GM18499 (cell line): Measurements from ENCODE around the gene GTF2F2.
"Not testable (repeated sequence)": the region's sequence is repeated elsewhere in the genome, so short reads cannot be mapped to it uniquely, and the experiment has no call there.

Experiments used
- ATAC-seq: cut with Tn5 transposase; IDR thresholded peaks from one replicate; pipeline ENCODE4 v1.9.1; 2021; ENCODE audit warnings: moderate number of reproducible peaks; ENCODE audit not compliant: insufficient read depth, unreplicated experiment

The GTF2F2 gene

GRCh38 chr13:45297456-45298205 lies 177.3 kb downstream of the GTF2F2 start:
- ATAC-seq: no peak

- ATAC-seq: no peak
These were observed 177.8 kb downstream of the GTF2F2 start for GRCh38 chr13:45298206-45298505.

- ATAC-seq: not testable (repeated sequence)
These were observed 178.2 kb downstream of the GTF2F2 start for GRCh38 chr13:45298550-45298949.

- ATAC-seq: no peak
These were observed 178.9 kb downstream of the GTF2F2 start for GRCh38 chr13:45299194-45299593.

DNA sequence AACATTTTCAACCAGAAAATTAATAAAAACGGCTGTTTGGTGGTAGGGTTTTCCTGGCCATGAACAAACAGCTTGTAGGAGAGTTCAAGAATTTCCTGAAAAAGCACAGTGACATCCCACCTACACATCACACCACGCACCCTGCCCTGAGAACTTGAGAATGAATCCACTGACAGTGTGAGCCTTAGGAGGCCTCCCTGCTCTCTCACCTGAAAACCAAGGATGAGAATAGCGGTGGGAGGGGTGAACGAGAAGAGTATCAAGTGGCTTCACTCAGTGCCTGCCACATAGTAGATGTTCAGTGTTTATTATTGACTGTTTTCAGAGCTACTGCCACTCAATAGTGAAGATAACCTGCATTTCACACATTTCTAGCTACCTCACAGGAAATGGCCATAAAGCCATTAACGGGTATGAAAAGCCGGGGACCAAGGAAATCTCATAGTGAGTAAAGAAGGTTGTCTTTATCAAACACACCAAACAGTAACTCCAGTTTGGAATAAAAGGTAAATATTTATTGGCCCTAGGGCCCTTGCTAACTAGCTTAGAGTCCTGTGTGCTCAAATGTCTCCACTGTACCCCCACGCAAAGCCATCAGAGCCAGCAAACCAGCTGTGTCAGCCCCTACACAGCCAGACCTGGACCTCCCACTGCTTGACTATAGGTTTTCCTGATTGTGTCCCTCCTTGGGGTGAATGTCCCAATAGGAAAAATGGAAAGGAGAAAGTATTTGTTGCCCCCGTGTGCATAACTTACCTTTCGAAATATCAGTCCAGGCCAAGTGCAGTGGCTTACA lies 180.1 kb downstream of the GTF2F2 start:
- no peak for ATAC-seq

- no peak for ATAC-seq
These were observed 181.0 kb downstream of the GTF2F2 start for GRCh38 chr13:45301263-45301662.

- no peak for ATAC-seq
These were observed 182.2 kb downstream of the GTF2F2 start for GRCh38 chr13:45302507-45302906.

DNA sequence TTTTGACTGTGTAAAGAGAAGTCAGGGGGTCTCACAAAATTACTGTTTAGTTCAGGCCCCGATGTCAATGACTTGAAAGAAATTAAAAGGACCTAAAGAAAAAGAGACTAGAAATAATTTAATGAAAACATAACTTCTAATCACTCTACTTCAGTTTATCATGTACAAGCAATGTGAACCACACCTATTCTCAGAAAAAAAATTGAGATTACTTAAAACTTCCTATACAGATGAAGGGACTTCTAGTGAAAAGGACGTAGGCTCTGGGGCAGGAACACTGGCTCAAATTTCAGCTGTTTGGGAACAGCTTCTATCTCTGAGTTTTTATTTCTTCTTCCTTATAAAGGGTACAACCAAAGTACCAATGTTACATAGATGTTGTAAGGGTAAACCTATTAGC lies 182.7 kb downstream of the GTF2F2 start:
- no peak for ATAC-seq

DNA sequence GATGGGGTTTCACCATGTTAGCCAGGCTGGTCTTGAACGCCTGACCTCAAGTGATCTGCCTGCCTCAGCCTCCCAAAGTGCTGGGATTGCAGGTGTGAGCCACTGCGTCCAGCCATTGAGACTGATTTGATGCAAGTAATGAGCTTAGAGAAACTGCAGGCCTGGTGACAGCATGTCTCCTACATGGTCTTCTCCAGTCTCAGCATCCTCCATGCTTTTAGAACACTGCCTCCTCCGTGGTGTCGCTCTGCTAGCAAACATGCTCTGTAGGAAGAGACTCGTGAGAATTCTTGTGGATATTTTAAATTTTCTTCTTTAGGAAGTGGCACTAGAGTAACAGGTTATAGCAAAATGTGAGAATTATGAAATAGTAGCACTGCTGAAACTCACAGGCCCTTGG lies 183.6 kb downstream of the GTF2F2 start:
- no peak for ATAC-seq

- no peak for ATAC-seq
These were observed 184.8 kb downstream of the GTF2F2 start for GRCh38 chr13:45305079-45305478.

- no peak for ATAC-seq
These were observed 186.7 kb downstream of the GTF2F2 start for GRCh38 chr13:45306966-45307365.

GRCh38 chr13:45310341-45311131 lies 190.2 kb downstream of the GTF2F2 start:
- ATAC-seq: no peak

DNA sequence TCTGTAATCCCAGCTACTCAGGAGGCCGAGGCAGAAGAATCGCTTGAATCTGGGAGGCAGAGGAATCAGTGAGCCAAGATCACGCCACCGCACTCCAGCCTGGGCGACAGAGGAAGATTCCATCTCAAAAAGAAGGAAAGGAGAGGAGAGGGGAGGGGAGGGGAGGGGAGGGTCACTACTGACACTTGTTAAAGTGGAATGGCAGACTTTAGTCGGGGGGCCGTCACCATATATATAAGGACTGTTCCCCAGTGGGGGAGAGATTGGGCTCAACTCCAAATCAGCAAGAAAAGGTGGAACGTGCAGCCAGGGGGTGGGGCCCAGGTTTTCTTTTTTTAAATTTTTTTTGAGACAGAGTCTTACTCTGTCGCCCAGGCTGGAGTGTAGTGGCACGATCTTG lies 194.5 kb downstream of the GTF2F2 start:
- ATAC-seq: no peak

DNA sequence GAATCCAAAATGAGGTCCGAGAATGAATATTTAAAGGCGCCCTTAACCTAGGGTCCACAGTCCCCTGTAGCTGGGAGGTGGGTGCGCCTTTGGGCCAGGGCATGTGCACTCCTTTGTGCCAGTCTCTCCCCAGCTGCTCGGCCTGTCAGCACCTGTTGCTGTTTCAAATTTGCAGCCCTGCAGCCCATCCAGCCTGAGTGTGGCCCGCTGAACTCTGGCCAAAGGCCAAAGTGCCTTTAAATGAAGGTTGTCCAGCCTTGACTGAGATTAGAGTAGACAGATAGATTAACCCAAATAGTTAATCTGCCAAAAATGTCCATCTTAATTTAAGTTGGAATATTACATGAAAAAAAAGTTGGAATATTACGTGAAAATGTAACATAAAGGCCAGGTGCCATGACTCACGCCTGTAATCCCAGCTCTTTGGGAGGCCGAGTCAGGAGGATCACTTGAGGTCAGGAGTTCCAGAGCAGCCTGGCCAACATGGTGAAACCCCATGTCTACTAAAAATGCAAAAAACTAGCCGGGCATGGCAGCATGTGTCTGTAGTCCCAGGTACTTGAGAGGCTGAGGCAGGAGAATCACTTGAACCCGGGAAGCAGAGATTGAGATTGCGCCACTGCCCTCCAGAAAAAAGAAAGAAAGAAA lies 195.3 kb downstream of the GTF2F2 start:
- no peak for ATAC-seq

DNA sequence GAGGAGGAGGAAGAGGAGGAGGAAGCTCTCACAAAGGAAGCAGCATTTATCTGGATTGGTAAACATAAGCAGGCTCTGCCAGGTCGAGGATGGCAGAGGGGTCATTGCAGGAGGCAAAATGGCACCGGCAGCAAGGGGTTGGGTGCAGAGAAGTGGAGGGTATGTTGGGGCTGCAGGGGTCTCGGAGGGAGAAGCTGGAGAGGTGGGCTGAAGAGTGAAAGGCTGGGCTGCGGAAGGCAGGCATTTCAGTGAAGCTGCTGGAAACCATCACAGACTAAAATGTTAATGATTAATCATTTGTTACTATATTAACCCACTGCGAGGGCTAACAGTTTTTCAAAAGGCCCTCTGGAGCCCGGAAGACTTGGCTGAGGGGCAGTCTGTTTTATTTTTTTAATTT lies 196.0 kb downstream of the GTF2F2 start:
- no peak for ATAC-seq

DNA sequence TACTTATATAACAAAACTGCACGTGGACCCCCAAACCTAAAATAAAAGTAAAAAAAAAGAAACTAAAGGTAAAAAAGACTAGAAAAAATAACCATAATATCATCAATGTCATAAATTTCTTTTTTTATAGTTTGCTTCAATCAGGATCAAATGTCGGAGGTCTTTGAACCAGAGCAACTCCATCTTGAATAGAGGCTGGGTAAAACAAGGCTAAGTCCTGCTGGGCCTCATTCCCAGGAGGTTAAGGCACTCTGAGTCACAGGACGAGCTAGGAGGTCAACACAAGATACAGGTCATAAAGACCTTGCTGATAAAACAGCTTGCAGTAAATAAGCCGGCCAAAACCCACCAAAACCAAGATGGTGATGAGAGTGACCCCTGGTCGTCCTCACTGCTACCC lies 196.7 kb downstream of the GTF2F2 start:
- ATAC-seq: no peak

- no peak for ATAC-seq
These were observed 200.7 kb downstream of the GTF2F2 start for GRCh38 chr13:45320876-45321629.

GRCh38 chr13:45325806-45326205 lies 205.5 kb downstream of the GTF2F2 start:
- no peak for ATAC-seq

GRCh38 chr13:45327253-45327955 lies 207.1 kb downstream of the GTF2F2 start:
- no peak for ATAC-seq
